IMR-90 (cell line): ENCODE measurements around the gene RNU1-4. TPM values are rescaled to one million over a fixed set of nuclear protein-coding genes. Genes with fewer than 3 reads are reported as not detected.
A peak's percentile ranks its signal among the peaks of the same experiment; 100 is the strongest.
"Not testable (repeated sequence)": the region's sequence is repeated elsewhere in the genome, so short reads cannot be mapped to it uniquely, and the experiment has no call there.

Source experiments
- ATAC-seq: fragments of 200-7000 bp; cut with Tn5 transposase; 2 replicates; pipeline ENCODE4 v1.9.1; 2020; ENCODE audit warnings: low read depth, mild to moderate bottlenecking, moderate library complexity
- BruUV-seq: library from RNA; stranded (reverse); fragments of 400-500 nt; replicated peaks from 2 replicates; lab custom pipeline; 2021; lab: Mats Ljungman, UMichigan
- CTCF ChIA-PET: fragments of 300-600 bp; formaldehyde crosslinking; extraction: SDS; loops from one replicate; lab custom pipeline; 2021; ENCODE audit warnings: antibody characterized with exemption; lab: Yijun Ruan, JAX
- POLR2A ChIA-PET: fragments of 300-600 bp; sonication (Branson Sonifier 250); formaldehyde crosslinking; loops from one replicate; lab custom pipeline; 2022; ENCODE audit warnings: antibody characterized with exemption; ENCODE audit not compliant: unreplicated experiment; lab: Charles Lee
- DNase-seq: peaks from one replicate; pipeline ENCODE4 v3.0.0; 2013
- H2AFZ ChIP-seq: replicated peaks from 2 replicates; pipeline ENCODE3; 2013; ENCODE audit warnings: low read length, mild to moderate bottlenecking; ENCODE audit not compliant: poor library complexity
- H2AK5ac ChIP-seq: 2 replicates; pipeline ENCODE4 v1.6.1; 2013; ENCODE audit warnings: low read depth, low read length, inconsistent platforms
- H2AK9ac ChIP-seq: replicated peaks from 2 replicates; pipeline ENCODE3; 2013; ENCODE audit warnings: mild to moderate bottlenecking, low read depth, low read length, moderate library complexity; ENCODE audit not compliant: poor library complexity
- H2BK120ac ChIP-seq: 2 replicates; pipeline ENCODE4 v1.6.1; 2013; ENCODE audit warnings: low read depth, low read length, inconsistent platforms
- H2BK15ac ChIP-seq: 3 replicates; pipeline ENCODE4 v1.6.1; 2013; ENCODE audit warnings: low read depth, low read length, inconsistent platforms
- H2BK20ac ChIP-seq: 2 replicates; pipeline ENCODE4 v1.6.1; 2013; ENCODE audit warnings: low read depth, mild to moderate bottlenecking, inconsistent platforms, low read length, moderate library complexity
- H2BK5ac ChIP-seq: 2 replicates; pipeline ENCODE4 v1.6.1; 2013; ENCODE audit warnings: mild to moderate bottlenecking, low read depth, low read length, inconsistent platforms; ENCODE audit not compliant: poor library complexity, severe bottlenecking
- H3K14ac ChIP-seq: replicated peaks from 2 replicates; pipeline ENCODE4 v1.6.1; 2013; ENCODE audit warnings: low read depth, low read length, inconsistent platforms
- H3K18ac ChIP-seq: 2 replicates; pipeline ENCODE4 v1.6.1; 2013; ENCODE audit warnings: low read depth, low read length, control low read depth
- H3K23ac ChIP-seq: 2 replicates; pipeline ENCODE4 v1.6.1; 2013; ENCODE audit warnings: low read depth, low read length, inconsistent platforms
- H3K27ac ChIP-seq: 2 replicates; pipeline ENCODE4 v1.5.1; 2013; ENCODE audit warnings: mild to moderate bottlenecking, control low read depth, low read length; ENCODE audit not compliant: insufficient read depth
- H3K27me3 ChIP-seq: 2 replicates; pipeline ENCODE4 v1.6.1; 2013; ENCODE audit warnings: low read length; ENCODE audit not compliant: control insufficient read depth, insufficient read depth
- H3K36me3 ChIP-seq: 2 replicates; pipeline ENCODE4 v1.6.1; 2013; ENCODE audit warnings: low read length, mixed read lengths; ENCODE audit not compliant: control insufficient read depth, insufficient read depth
- H3K4ac ChIP-seq: 2 replicates; pipeline ENCODE4 v1.6.1; 2013; ENCODE audit warnings: low read depth, low read length, inconsistent platforms
- H3K4me1 ChIP-seq: 2 replicates; pipeline ENCODE4 v1.6.1; 2013; ENCODE audit warnings: low read length, mixed read lengths; ENCODE audit not compliant: control insufficient read depth, insufficient read depth
- H3K4me2 ChIP-seq: 2 replicates; pipeline ENCODE4 v1.6.1; 2013; ENCODE audit warnings: low read depth, mild to moderate bottlenecking, control low read depth, low read length, moderate library complexity
- H3K4me3 ChIP-seq: 2 replicates; pipeline ENCODE4 v1.5.1; 2013; ENCODE audit warnings: low read depth, mild to moderate bottlenecking, control low read depth, low read length, moderate library complexity; ENCODE audit not compliant: insufficient read depth
- H3K56ac ChIP-seq: 2 replicates; pipeline ENCODE4 v1.6.1; 2013; ENCODE audit warnings: low read length, inconsistent platforms; ENCODE audit not compliant: insufficient read depth; ENCODE audit errors: extremely low read depth
- H3K79me1 ChIP-seq, 2 experiments: 2 replicates each; pipeline ENCODE4 v1.6.1; 2013; ENCODE audit warnings: low read length in 2 of 2, inconsistent platforms in 1 of 2, low read depth in 1 of 2
- H3K9ac ChIP-seq: 2 replicates; pipeline ENCODE4 v1.6.1; 2013; ENCODE audit warnings: low read depth, low read length, control low read depth
- H3K9me1 ChIP-seq: 2 replicates; pipeline ENCODE4 v1.6.1; 2013; ENCODE audit warnings: low read length, inconsistent platforms; ENCODE audit not compliant: insufficient read depth
- H3K9me3 ChIP-seq: 2 replicates; pipeline ENCODE4 v1.6.1; 2013; ENCODE audit warnings: low read length; ENCODE audit not compliant: control insufficient read depth, insufficient read depth
- H4K20me1 ChIP-seq: 2 replicates; pipeline ENCODE4 v1.6.1; 2013; ENCODE audit warnings: low read length, inconsistent platforms; ENCODE audit not compliant: insufficient read depth
- H4K5ac ChIP-seq: 2 replicates; pipeline ENCODE4 v1.6.1; 2013; ENCODE audit warnings: mild to moderate bottlenecking, low read depth, low read length, control low read depth
- H4K8ac ChIP-seq, 2 experiments: 2 replicates each; pipeline ENCODE4 v1.6.1; 2013; ENCODE audit warnings: low read depth in 2 of 2, low read length in 2 of 2, control low read depth in 1 of 2, inconsistent platforms in 1 of 2
- H4K91ac ChIP-seq: 2 replicates; pipeline ENCODE4 v1.6.1; 2013; ENCODE audit warnings: low read depth, low read length, inconsistent platforms; ENCODE audit not compliant: insufficient read depth
- WGBS, 2 experiments: methylation state at CpG; one replicate each; pipeline versions ENCODE4 v1.1.5 to v1.1.7; 2013; ENCODE audit warnings: missing lambda C conversion rate in 2 of 2; ENCODE audit not compliant: insufficient read length in 1 of 2; ENCODE audit errors: extremely low coverage in 2 of 2; 5-methylcytosine and 5-hydroxymethylcytosine counted together
- dilution Hi-C: fragments of 300-500 bp; cut with HindIII; formaldehyde crosslinking; loops from one replicate; pipeline ENCODE4 v1.14.3; 2018; ENCODE audit warnings: low sequenced_read_pairs; ENCODE audit not compliant: unreplicated experiment
- in situ Hi-C: fragments of 300-500 bp; cut with MboI; formaldehyde crosslinking; loops from 3 replicates; pipeline ENCODE4 v1.14.3; 2019; ENCODE audit warnings: low sequenced_read_pairs, inconsistent platforms, mixed read lengths
- intact Hi-C: fragments of 100-400 bp; cut with micrococcal nuclease; formaldehyde crosslinking; loops from 2 replicates; pipeline ENCODE4 v1.10.0; 2022
- polyA plus RNA-seq, 3 experiments: library from polyadenylated mRNA; depleted of rRNA; stranded (reverse); fragments of >200 nt; gene quantifications; 2 replicates each; pipeline ENCODE4 v1.2.3, GENCODE V29; 2012; ENCODE audit warnings: low replicate concordance in 1 of 3
- total RNA-seq: library from RNA; depleted of rRNA; stranded (reverse); fragments of >200 nt; gene quantifications from 2 replicates; pipeline ENCODE4 v1.2.3, GENCODE V29; 2012

The RNU1-4 gene
- total and polyA plus RNA-seq, 2 of the 4 experiments (the other 2 are of a cell fraction) = under 0.01 TPM; not detected in 1

GRCh38 chr1:16773723-16774122 is 33.4 kb downstream of the RNU1-4 start:
- H4K8ac ChIP-seq, H3K9me1 ChIP-seq, H3K56ac ChIP-seq, H3K4me3 ChIP-seq, H3K4me2 ChIP-seq, H3K4me1 ChIP-seq, H2AFZ ChIP-seq, H3K4ac ChIP-seq, H4K5ac ChIP-seq, intact Hi-C loops, H3K14ac ChIP-seq, H3K9me3 ChIP-seq, BruUV-seq, H3K23ac ChIP-seq, H3K27me3 ChIP-seq, H2AK9ac ChIP-seq, H3K36me3 ChIP-seq, CTCF ChIA-PET, H4K20me1 ChIP-seq, ATAC-seq, dilution Hi-C loops, POLR2A ChIA-PET, H2BK20ac ChIP-seq, H3K18ac ChIP-seq, H2BK5ac ChIP-seq, H3K9ac ChIP-seq, H4K91ac ChIP-seq, H3K79me1 ChIP-seq, in situ Hi-C loops, DNase-seq, H2BK120ac ChIP-seq, H3K27ac ChIP-seq, H2BK15ac ChIP-seq: not testable (repeated sequence)
- WGBS, 2 experiments = no CpG with 5 or more reads among the region's 6 CpGs
- peak overlapping the region; percentile 50; the same call in 1 of the 2 replicates for H2AK5ac ChIP-seq

- H2AFZ ChIP-seq, H3K18ac ChIP-seq, H3K14ac ChIP-seq, H2BK120ac ChIP-seq, H2AK5ac ChIP-seq, H4K8ac ChIP-seq, dilution Hi-C loops, H4K91ac ChIP-seq, H4K20me1 ChIP-seq, intact Hi-C loops, H2BK5ac ChIP-seq, POLR2A ChIA-PET, DNase-seq, H3K27me3 ChIP-seq, BruUV-seq, H4K5ac ChIP-seq, H3K9me1 ChIP-seq, H3K9ac ChIP-seq, H3K27ac ChIP-seq, H3K4me3 ChIP-seq, H2BK15ac ChIP-seq, H3K4me2 ChIP-seq, H3K56ac ChIP-seq, H3K4ac ChIP-seq, ATAC-seq, H3K9me3 ChIP-seq, H2AK9ac ChIP-seq, H2BK20ac ChIP-seq, CTCF ChIA-PET, H3K36me3 ChIP-seq, H3K79me1 ChIP-seq, in situ Hi-C loops, H3K4me1 ChIP-seq, H3K23ac ChIP-seq: not testable (repeated sequence)
- WGBS, 2 experiments = no CpG with 5 or more reads among the region's 14 CpGs
Measured at GRCh38 chr1:16774773-16775172, 34.5 kb downstream of the RNU1-4 start.
